Stimulated activated CD4-positive, alpha-beta T cell treated with anti-CD3 and anti-CD28 coated beads, Interleukin-12 subunit alpha, Interleukin-12 subunit beta, amount 100 ng/mL, for 4 hours (primary cell): ENCODE results near the gene PDCD11.

Source experiments
- DNase-seq: peaks from one replicate; pipeline ENCODE4 v3.0.0-alpha.2; 2020

The PDCD11 gene

DNA sequence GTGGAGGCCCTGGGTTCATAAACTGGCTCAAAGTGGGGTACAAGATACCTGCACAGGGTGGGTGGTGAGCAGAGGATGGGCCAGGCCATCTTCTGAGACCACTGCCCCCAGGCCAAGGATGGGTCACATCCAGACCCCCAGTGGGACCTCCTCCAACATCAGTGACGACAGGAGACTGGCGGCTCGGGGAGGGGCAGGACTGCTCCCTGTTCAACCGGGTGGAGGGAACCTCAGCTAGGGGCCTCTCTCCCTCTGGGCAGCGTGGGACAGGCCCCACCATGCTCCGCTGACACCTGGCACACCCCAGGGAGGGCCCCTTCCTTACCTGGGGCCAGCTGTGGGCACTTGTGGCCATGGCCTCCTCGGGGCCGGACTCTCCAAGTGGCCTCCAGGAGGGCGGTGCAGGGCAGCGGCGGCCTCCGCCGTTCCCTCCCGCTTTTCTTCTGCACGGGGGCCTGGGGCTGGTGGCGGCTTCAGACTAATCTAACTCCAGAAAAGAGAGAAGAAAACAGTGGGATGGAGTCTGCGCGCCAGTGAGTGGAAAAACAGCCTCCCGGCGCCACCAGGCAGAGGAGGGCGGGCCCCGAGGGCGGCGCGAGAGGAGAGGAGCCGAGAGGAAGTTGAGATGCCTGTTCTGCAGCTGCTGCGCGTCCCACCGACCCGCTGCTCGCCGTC lies 55.5 kb downstream of the PDCD11 start, which contains the start of gene CALHM2:
Gene CALHM2 (minus strand): TSS at position 540 of the 675 bp plus-strand sequence. CDS start 2,429 bp downstream, outside the sequence.
- DNase-seq = peak; percentile 58

DNA sequence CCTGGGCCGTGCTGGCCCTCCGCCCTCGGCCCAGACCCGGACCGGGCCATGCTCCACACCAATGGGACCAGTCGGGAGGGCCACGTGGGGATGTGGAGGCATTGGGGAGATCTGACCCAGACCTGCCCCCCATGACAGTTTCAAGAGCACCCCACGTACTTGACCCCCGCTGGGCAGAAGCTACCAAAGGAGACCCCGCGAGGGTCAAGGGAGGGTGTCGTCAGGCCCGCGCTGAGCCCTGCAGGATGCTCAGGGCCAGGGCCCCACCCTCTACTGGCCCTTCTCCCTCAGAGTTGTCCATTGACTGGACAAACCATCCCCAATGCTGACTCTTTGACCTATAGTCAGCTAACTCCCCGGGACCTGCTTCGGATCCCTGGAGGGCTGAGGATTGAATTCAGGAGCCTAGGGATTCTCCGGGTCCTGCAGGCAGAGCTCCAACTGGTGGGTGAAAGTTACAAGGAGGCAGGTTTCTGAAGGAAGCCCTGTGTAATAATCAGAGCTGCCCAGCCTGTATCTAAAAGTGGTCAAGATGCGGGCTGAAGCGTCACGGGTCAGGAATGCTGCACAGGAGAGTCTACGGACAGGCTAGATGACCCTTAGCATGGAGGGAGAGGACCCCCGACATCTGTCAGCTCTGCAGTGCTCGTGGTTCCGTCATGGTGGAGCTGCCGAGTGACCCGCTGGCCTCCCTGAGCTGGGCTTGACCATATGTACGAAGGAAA lies 56.2 kb downstream of the PDCD11 start:
- no peak for DNase-seq

DNA sequence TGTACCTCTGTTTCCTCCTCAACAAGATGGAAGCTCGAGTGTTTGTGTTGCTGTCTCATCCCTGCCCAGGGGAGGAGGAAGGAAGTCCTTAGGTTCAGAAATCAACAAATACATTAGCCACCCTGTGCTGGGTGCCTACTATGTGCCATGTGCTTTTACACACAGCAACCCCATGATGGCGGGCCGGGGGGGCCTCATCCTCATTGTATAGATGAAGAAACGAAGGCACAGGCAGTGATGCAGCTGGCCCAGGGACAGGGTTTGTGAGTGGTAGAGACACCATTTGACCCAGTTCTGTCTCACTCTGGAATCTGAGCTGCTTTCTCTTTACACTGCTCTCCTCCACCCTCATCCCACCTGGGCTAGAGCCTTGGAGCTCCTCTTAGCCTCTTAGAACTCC lies 57.6 kb downstream of the PDCD11 start:
- no peak for DNase-seq

DNA sequence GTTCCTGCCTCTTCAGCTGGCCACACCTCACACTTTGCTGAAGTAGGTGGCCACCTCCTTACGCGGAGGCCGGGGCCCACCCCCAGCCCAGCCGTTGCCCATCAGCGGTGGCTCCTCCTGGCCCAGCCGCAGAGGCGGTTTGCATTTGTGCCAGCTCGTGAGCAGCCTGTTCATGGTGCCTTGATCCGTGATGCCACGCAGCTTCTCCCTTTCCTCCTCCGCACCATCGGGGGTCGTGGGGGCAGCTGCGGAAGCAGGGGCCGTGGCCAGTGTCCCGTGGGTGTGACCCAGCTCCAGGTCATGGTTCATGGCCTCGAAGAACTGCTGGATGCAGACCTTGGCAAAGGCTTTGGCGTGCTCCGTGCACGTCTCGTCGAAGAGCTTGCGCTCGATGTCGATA lies 58.8 kb downstream of the PDCD11 start:
- DNase-seq = no peak

DNA sequence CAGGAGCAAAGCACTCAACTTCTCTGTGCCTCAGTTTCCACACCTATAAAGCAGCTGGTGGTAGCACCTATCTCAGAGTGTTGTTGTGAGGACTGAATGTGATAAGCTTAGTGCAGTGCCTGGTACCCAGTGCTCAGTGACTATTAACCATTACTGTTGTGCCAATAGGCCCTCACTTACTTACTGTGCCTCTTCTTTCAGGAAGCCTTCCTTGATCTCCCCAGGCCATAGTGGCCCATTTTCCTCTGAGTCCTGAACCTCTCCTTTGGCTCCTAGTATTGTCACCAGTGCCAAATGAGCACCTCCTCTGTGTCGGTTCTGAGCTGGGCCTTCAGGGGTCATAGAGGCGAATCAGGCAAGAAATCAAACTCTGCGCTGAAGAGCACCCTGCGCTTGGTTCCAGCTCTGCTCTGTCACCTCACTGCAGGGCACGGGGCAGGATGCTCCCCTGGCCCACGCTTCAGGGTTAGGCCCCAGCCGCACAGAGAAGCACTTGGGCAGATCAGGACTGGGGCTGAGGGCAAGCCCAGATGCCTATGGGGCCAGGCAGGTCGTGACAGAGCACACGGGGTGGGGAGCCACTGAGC lies 59.7 kb downstream of the PDCD11 start:
- DNase-seq = no peak

DNA sequence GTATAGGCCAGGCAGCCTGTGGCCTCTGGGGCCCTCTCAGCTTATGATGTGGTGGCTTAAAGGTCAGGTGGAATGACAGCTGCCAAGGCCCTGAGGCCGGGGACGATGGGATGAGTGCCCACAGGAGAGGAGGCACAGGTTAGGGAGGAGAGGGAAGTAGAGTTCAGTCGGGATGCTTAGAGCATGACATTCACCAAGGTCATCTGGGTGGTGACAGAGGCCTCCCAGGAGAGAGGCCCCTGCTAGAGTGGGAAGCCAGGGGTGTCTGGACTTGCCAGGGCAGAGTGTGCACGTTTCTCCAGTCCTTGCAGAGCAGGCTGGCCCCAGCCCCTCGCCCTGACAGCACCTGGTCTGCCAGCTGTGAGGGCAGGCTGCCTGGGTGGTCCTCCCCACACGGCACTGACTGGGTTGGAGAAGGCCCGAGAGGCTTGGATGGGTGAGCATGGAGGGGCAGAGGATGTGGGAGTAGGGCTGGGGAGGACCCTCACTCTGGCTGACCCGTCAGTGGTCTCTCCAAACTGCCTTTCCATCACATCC lies 60.8 kb downstream of the PDCD11 start:
- no peak for DNase-seq

DNA sequence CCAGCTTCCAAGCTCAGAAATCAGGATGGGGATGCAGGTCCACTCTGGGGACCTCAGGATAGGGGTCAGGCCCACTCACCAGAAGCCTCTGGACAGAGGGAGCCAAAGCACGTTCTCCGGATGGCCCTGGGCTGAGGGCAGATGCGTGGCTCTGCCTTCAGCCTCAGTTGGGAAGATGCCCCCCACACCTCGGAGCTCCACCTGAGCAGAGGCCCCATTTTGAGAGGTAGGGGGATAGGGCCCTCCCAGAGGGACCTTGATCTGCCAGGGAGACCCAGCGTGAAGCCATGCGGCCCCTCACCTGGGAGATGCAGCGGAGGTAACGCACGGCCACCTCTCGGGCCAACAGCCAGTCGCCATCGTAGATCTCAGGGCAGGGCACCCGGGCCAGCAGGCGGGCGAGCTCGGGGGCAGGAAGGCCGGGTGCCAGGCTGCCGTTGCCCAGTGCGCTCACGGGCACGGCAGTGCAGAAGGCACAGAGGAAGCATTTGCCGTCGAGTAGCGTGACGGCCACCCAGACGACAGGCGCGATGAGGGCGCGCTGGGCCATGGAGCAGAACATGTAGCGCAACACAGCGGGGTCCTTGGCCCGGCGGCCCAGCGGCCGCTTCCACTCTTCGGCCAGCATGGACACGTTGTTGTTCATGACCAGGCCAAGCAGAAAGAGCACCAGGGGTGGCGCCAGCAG lies 61.6 kb downstream of the PDCD11 start:
- no peak for DNase-seq

DNA sequence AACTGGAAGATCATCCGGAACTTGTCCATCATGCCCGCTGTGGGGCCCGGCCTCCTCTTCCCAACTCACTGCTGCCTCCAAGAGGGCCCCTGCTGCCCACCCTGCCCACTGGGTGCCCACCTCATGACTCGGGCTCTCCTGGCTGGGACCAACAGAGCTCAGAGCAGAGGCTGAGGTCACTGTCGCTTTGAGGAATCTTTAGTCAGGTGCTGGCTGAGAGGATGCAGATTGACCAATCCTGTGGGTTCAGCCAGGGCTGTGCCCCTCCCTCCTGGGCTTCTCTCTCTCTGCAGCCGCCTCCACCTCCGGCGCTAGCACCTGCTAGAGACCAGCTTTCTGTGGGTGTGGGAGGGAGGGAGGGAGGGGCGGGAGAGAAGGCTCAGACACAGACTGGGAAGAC lies 62.3 kb downstream of the PDCD11 start, which contains the start of gene CALHM1:
Gene CALHM1 (minus strand): TSS at position 181 of the 400 bp plus-strand sequence. CDS start 149 bp downstream, at position 32.
- DNase-seq = no peak

DNA sequence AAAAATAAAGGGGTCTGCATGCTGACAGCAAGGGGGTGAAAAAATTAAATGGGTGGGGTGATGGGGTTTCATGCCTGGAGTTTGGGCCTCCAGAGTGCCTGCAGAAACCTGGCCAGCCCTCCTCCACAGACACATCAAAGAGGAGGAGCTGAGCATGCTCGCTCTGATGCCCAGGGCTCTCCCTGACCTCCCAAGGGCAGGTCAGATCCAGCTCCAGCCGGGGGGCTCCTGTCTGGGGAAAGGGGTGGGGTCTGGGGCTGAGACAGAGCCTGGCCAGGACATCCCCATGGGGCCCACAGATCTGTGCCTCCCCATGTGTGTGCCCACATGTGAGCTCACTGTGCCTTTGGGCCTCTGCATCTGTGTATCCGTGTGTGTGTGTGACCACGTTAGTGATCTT lies 63.2 kb downstream of the PDCD11 start:
- no peak for DNase-seq

DNA sequence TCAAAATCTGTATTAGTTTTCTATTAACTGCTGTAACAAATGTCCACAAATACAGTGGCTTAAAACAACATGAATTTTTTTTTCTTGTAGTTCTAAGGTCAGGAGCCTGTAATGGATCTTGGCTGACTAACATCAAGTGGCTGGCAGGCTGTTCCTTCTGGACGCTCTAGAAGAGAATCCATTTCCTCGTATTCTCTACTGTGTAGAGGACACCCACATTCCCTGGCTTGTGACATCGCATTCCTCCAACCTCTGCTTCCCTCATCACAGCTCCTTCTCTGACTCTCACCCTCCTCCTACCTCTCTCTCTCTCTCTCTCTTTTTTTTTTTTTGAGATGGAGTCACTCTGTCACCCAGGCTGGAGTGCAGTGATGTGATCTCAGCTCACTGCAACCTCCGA lies 67.1 kb downstream of the PDCD11 start:
- DNase-seq = no peak

DNA sequence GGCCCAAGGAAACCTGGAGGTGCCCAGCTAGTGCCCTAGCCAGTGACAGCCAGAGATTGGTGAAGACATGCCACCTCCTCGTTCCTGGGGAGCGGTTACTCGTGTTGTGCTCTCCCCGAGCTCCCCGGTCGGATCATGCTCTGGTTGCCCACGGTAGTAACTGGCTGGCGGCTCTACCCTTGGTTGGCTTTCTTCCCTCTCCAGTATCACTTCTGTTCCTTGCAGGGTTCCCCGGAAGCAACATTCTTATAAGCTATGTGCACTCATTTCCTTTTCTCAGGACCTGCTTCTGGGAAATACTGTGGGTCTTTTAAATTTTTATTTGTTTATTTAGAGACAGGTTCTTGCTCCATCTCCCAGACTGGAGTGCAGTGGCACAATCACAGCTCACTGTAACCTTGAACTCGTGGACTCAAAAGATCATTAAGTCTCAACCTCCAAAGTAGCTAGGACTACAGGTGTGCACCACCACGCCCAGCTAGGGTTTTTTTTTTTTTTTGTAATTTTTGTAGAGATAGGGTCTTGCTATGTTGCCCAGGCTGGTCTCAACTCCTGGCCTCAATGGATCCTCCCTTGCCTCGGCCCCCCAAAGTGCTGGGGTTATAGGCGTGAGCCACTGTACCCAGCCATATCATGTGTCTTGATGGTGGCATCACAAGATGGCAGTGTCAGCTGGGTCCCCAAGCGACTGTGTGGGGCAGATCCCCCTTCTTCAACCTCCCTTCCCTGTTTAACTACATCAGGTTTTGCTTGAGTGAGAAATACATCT lies 69.2 kb downstream of the PDCD11 start:
- DNase-seq = no peak

DNA sequence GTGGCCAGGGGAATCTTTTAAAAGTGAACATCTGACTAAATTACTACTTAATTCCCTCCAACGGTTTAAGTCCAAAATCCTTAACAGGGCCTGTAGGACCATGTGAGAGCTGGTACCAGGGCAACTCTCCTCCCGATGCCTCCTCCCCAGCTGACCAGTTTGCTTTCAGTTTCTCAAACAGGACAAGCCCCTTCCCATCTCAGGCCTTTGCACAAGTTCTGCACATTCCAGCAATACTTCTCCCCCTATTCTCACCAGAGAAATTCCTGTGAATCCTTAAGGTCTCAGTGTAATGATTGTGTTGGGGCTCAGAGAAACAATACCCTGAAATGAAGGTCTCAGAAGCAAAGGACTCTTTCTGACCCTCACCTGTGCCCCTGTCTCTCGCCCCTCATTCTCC lies 70.3 kb downstream of the PDCD11 start:
- no peak for DNase-seq

DNA sequence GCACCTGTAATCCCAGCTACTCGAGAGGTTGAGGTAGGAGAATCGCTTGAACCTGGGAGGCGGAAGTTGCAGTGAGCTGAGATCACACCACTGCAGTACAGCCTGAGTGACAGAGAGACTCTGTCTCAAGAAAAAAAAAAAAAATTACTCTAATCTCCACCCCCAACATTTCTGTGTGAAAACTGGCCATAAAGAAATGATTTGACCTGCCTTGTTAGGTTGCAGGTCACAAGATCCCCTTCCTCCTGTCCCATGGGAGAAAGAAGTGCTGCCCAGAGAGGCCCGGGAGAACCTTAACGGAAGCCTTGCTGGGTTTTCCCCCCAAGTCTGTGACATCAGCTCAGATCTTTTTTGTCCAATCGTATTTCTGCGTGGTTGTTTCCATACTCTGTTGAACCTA lies 71.0 kb downstream of the PDCD11 start:
- no peak for DNase-seq

DNA sequence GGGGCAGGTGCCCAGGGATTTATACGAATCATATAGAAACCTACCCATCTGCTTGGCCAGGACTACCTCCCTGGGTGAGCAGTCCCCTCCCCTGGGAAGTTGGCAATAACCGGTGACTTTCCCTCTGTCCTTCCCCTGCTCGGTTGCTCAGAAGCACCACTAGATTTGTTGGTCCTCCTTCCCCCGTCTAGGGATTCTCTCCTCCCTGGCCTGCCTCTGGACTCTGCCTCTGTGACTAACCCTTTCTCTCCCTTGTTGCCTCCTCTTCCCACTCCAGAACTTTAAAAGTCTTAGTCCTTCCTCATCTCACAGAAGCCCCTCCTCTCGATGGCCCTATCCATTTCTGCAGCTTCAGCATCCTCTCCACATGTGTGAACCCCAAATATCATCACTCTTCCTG lies 72.8 kb downstream of the PDCD11 start:
- DNase-seq = no peak

DNA sequence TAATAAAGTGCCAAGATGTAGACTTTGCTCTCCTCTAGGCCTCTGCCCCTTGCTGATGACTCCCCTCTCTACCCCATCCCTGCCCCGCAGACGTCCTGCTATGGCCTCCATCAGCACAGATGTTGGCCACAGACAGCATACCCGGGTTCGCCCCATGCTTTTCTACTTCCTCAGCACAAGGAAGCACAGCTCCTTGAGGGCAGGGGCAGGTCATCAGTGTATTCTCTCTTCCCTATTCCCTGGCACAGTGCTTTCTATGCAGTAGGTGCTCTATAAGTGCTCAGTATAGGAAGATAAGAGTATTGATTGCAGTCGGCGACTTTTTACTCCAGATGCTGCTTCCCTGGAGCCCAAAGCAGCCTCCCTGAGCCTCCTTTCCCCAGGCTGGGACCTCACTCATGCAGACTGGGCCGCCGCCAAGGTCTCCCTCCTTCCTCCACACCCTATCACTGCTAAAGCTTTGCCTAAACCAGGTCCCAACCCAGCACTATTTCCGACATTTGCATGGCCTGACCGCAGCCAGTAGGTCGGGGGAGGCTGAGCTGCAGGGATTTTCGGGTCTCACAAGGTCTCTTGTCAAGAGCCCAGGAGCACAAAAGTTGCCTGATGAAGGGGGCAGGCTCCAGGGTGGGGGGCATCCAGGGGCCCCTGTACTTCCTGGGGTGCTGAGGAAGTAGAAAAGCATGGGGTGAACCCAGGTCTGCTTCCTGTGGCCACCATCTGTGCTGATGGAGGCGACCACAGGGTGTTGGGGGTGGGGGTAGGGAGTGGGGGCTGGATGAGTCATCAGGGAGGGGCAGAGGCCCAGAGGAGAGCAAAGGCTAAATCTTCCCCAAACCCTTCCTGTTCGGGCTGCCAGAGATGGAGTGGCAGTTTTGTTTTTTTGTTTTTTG lies 74.6 kb downstream of the PDCD11 start:
- DNase-seq = no peak

DNA sequence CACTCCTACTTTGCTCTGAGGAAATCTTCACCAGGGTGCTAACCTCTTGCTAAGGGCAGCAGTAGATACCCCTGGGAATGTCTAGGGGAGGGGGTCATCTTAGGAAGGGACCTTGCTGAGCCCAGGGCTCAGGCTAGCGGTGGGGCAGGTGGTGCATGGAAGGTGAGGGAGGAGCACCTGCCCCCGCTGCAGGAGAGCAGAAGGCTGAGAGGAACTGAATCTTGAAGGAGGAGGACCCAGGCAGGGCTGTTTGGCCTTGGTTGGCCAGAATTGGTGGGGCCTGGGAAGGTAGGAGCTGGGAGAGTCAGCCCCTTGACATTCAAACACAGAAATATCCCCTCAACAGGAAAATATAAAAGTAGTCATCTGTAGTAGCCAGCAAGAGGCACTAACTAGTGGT lies 75.6 kb downstream of the PDCD11 start:
- DNase-seq = no peak

DNA sequence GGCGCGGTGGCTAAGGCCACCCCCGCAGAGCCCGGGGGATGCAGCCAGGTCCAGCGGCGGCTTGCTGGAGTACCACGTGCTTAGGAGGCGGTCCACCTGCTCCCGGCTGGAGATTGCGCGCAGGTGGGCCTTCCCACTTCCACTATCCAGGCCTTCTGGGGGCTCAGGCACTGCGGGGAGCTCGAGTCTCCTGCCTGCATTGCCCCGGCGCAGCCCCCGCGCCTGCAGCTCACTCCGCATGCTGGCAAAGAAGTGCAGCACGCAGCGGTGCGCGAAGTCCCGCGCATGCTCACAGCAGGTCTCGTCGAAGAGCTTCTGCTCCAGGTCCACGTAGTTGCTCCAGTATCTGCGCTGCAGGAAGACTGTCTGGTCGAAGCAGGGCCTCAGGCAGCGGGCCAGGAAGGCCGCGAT lies 76.8 kb downstream of the PDCD11 start:
- no peak for DNase-seq

DNA sequence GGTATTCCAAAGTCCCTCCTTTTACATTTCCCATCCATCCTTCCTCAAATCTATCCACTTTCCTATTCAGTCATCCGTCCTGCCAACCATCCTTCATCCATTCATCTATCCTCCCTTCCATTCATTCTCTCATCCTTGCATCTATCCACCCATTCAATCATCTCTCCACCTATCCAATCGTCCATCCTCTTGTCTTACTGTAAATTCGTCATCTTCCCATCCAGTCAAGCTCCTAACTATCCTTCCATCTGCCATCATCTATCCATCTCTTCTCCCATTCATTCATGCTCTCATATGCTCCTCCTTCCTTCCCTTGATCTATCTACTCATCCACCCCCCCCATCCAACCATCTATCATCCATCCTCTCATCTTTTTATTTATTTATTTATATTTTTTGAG lies 77.7 kb downstream of the PDCD11 start:
- DNase-seq = no peak

DNA sequence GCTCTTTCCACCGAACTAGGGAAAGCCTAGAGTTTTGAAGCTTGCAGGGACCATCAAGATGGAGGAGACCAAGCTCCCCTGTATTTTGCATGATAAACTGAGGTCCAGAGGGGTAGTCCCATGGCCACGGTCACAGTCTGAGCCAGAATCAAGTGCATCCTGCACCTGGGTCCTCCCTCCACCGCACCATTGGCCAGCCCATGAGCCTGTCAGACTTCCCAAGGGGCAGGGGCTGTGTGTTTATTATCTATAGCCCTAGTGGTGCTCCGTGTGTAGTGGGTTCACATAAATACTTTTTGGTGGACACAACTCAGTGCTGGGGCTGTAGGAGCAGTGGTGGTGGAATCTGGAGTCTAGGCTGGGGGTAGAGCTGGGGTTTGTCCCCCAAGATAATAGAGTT lies 79.0 kb downstream of the PDCD11 start:
- DNase-seq = no peak

DNA sequence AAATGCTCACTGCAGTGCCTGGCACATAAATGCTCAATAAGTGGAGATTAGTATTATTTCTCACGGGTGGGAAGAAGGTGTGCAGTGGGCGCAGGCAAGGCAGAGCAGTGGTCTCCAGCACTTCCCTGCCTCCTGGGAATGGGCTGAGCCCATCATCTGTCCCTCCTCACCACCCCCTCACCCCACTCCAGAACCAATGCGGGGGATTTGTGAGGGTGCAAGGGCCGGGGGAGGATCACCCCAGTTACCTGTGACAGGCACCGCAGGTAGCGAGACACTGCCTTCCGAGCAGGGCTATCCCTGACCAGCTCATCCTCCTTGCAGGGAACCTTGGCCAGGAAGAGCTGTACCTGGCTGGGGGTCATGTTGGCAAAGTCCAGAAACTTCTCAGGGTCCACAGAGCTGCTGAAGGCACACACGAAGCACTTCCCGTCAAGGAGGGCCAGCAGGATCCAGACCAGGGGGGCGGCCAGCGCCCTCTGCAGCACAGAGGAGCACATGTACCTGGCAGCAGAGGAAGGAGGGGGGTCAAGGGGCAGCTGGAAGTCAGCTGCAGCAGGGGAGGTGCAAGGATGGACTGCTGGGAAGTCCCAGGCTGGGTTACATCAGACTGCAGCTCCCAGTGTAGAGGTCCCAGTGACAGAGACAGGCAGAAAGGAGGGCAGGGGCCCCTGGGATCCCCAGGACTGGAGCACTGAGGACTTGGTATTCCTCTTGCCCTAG lies 79.8 kb downstream of the PDCD11 start:
- no peak for DNase-seq

DNA sequence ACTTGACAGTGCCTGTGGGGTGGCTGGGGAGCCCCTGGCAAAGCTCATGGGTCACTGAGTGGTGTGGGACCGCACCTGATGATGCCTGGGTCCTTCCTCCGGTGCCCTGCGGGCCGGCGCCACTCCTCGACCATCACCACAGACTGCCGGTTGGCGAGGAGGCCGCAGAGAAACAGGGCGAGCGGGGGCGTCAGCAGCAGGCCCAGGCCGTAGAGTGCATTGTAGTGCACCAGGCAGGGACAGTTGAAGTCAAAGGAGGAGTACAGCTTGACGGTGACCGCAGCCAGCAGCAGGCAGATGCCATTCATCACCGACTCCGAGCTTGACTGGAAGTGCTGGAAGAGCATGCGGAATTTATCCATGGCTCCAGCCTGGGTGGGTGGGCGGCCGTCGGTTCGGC lies 82.2 kb downstream of the PDCD11 start:
- no peak for DNase-seq
